ENCODE measurements around the gene LTA4H. TPM values are rescaled to one million over a fixed set of nuclear protein-coding genes. Genes with fewer than 3 reads are reported as not detected.

LTA4H gene
- total RNA-seq, 4 donors from 2014 or later, result 36.7 to 46.9 (median 40.6) TPM

GRCh38 chr12:96064966-96065365 lies 29.6 kb upstream of the LTA4H start:
- intact Hi-C loops (cut with DNase I; ENCODE audit: low total_unique reads) (loop anchor here (10.0 kb wide), 1 partner anchor 340 kb away; the partner anchor contains the start of gene CDK17), in situ Hi-C loops (cut with MboI; ENCODE audit: low sequenced_read_pairs in 4 of 4) (loop anchor here (5.0 to 25.0 kb wide), 7 partner anchors 140 to 452 kb away; partner anchors contain the start of gene CDK17 (in 1 of the 4))
- H3K4me3 ChIP-seq, result no peak overlapping the region
- H3K36me3 ChIP-seq, result no peaks in the 10 kb centered on the region
- no peak overlapping the region for H3K27ac ChIP-seq
- TF ChIP-seq POLR2A (IDR thresholded peaks at IDR 0.05) (no peak), CTCF (IDR thresholded peaks at IDR 0.05 in 4 of 5, conservative IDR thresholded peaks at IDR 0.05 in 1 of 5) (no peak)
- H3K4me1 ChIP-seq, result no peaks in the 10 kb centered on the region
- no peaks in the 10 kb centered on the region for H3K9me3 ChIP-seq
- ATAC-seq, result no peak
- DNase-seq, result no peak
- no peaks in the 10 kb centered on the region for H3K27me3 ChIP-seq

GRCh38 chr12:96064271-96064670 lies 28.9 kb upstream of the LTA4H start:
- H3K27ac ChIP-seq, result no peak overlapping the region
- in situ Hi-C loops (cut with MboI; ENCODE audit: low sequenced_read_pairs in 4 of 4), result loop anchor here (5.0 to 25.0 kb wide), 7 partner anchors 141 to 453 kb away; partner anchors contain the start of gene CDK17 (in 1 of the 4)
- intact Hi-C loops (cut with DNase I; ENCODE audit: low total_unique reads), result loop anchor here (10.0 kb wide), 1 partner anchor 341 kb away; the partner anchor contains the start of gene CDK17
- ATAC-seq (no peak), DNase-seq (no peak)
- no peaks in the 10 kb centered on the region for H3K9me3 ChIP-seq
- TF ChIP-seq CTCF (IDR thresholded peaks at IDR 0.05 in 4 of 5, conservative IDR thresholded peaks at IDR 0.05 in 1 of 5) (no peak), POLR2A (IDR thresholded peaks at IDR 0.05) (no peak)
- no peak overlapping the region for H3K4me3 ChIP-seq
- H3K36me3 ChIP-seq, result no peaks in the 10 kb centered on the region
- no peaks in the 10 kb centered on the region for H3K27me3 ChIP-seq
- H3K4me1 ChIP-seq, result no peaks in the 10 kb centered on the region

GRCh38 chr12:96063046-96063445 lies 27.7 kb upstream of the LTA4H start:
- DNase-seq (no peak), ATAC-seq (no peak)
- Histone ChIP-seq H3K4me3 (no peak overlapping the region), H3K27ac (no peak overlapping the region), H3K36me3 (no peaks in the 10 kb centered on the region), H3K27me3 (no peaks in the 10 kb centered on the region), H3K4me1 (no peaks in the 10 kb centered on the region), H3K9me3 (no peaks in the 10 kb centered on the region)
- in situ Hi-C loops (cut with MboI; ENCODE audit: low sequenced_read_pairs in 4 of 4) (loop anchor here (5.0 to 25.0 kb wide), 7 partner anchors 142 to 454 kb away; partner anchors contain the start of gene CDK17 (in 1 of the 4)), intact Hi-C loops (cut with DNase I; ENCODE audit: low total_unique reads) (loop anchor here (10.0 kb wide), 1 partner anchor 342 kb away; the partner anchor contains the start of gene CDK17)
- peak in 1 of 5 experiments; percentile 7 for TF ChIP-seq CTCF (IDR thresholded peaks at IDR 0.05 in 4 of 5, conservative IDR thresholded peaks at IDR 0.05 in 1 of 5)
- no peak for TF ChIP-seq POLR2A (IDR thresholded peaks at IDR 0.05)

- no peaks in the 10 kb centered on the region for H3K4me1 ChIP-seq
- in situ Hi-C loops (cut with MboI; ENCODE audit: low sequenced_read_pairs in 4 of 4) (loop anchor here (5.0 to 25.0 kb wide), 7 partner anchors 143 to 455 kb away; partner anchors contain the start of gene CDK17 (in 1 of the 4)), intact Hi-C loops (cut with DNase I; ENCODE audit: low total_unique reads) (loop anchor here (1.0 to 10.0 kb wide), 3 partner anchors 154 to 454 kb away; partner anchors contain the start of gene CDK17)
- TF ChIP-seq CTCF (IDR thresholded peaks at IDR 0.05 in 4 of 5, conservative IDR thresholded peaks at IDR 0.05 in 1 of 5) (peak; percentile 45 to 75 (median 72)), POLR2A (IDR thresholded peaks at IDR 0.05) (no peak)
- H3K36me3 ChIP-seq, result no peaks in the 10 kb centered on the region
- H3K27me3 ChIP-seq, result no peaks in the 10 kb centered on the region
- H3K9me3 ChIP-seq, result no peaks in the 10 kb centered on the region
- no peak overlapping the region for H3K4me3 ChIP-seq
- ATAC-seq (peak; percentile 52 to 62), DNase-seq (peak; percentile 32 to 42)
- H3K27ac ChIP-seq, result no peak overlapping the region
Measured at GRCh38 chr12:96061864-96062453, 26.6 kb upstream of the LTA4H start.

Measured in gastrocnemius medialis (tissue), 4 donors.